Keratinocyte (primary cell): ENCODE measurements around the gene OGDH. TPM values are rescaled to one million over a fixed set of nuclear protein-coding genes. Genes with fewer than 3 reads are reported as not detected.

ENCODE experiments used
- DNase-seq: peaks from one replicate; pipeline ENCODE4 v3.0.0-alpha.2; 2011; ENCODE audit warnings: low read depth, missing footprints, low spot score
- FAIRE-seq: peaks from 2 replicates; lab custom pipeline; 2011; peaks lifted over from hg19 to GRCh38; lab: Jason Lieb, UNC
- H2AFZ ChIP-seq: 2 replicates; pipeline ENCODE4 v1.6.0; 2012; ENCODE audit warnings: low read length, control low read depth, inconsistent platforms; ENCODE audit not compliant: control insufficient read depth
- H3K27ac ChIP-seq: 2 replicates; pipeline ENCODE4 v1.5.1; 2011; ENCODE audit warnings: low read length; ENCODE audit not compliant: control insufficient read depth, insufficient read depth
- H3K27me3 ChIP-seq: 3 replicates; pipeline ENCODE4 v1.6.0; 2011; ENCODE audit warnings: low read length; ENCODE audit not compliant: control insufficient read depth, insufficient read depth; ENCODE audit errors: extremely low read depth
- H3K36me3 ChIP-seq, 2 experiments: 2 replicates in 1 of 2; 3 replicates in 1 of 2; pipeline ENCODE4 v1.5.1; 2011; ENCODE audit warnings: low read length in 2 of 2, mild to moderate bottlenecking in 1 of 2; ENCODE audit not compliant: control insufficient read depth in 2 of 2, insufficient read depth in 2 of 2; ENCODE audit errors: extremely low read depth in 1 of 2
- H3K4me1 ChIP-seq: 3 replicates; pipeline ENCODE4 v1.5.1; 2011; ENCODE audit warnings: low read length; ENCODE audit not compliant: control insufficient read depth, insufficient read depth; ENCODE audit errors: extremely low read depth
- H3K4me2 ChIP-seq: 3 replicates; pipeline ENCODE4 v1.6.0; 2011; ENCODE audit warnings: low read depth, low read length; ENCODE audit not compliant: control insufficient read depth, insufficient read depth; ENCODE audit errors: extremely low read depth
- H3K4me3 ChIP-seq, 3 experiments: fragments of 200-600 bp in 1 of 3; sonication (generic) in 1 of 3; 2 replicates in 2 of 3; 3 replicates in 1 of 3; pipeline ENCODE4 v1.5.1; 2011 to 2016; ENCODE audit warnings: low read length in 3 of 3, mild to moderate bottlenecking in 3 of 3, control low read depth in 2 of 3, inconsistent platforms in 1 of 3, low read depth in 1 of 3, mixed read lengths in 1 of 3, mixed run types in 1 of 3, moderate library complexity in 1 of 3; ENCODE audit not compliant: control insufficient read depth in 2 of 3, insufficient read depth in 2 of 3; ENCODE audit errors: extremely low read depth in 1 of 3
- H3K79me2 ChIP-seq: 2 replicates; pipeline ENCODE4 v1.6.0; 2012; ENCODE audit warnings: low read length; ENCODE audit not compliant: control insufficient read depth, insufficient read depth
- H3K9ac ChIP-seq: 3 replicates; pipeline ENCODE4 v1.6.0; 2011; ENCODE audit warnings: low read length; ENCODE audit not compliant: control insufficient read depth, insufficient read depth; ENCODE audit errors: extremely low read depth
- H3K9me1 ChIP-seq: 3 replicates; pipeline ENCODE4 v1.6.0; 2011; ENCODE audit warnings: low read length; ENCODE audit not compliant: control insufficient read depth, insufficient read depth; ENCODE audit errors: extremely low read depth
- H3K9me3 ChIP-seq: 2 replicates; pipeline ENCODE4 v1.5.1; 2012; ENCODE audit warnings: low read depth, low read length; ENCODE audit not compliant: control insufficient read depth
- H4K20me1 ChIP-seq: 3 replicates; pipeline ENCODE4 v1.6.0; 2011; ENCODE audit warnings: low read length; ENCODE audit not compliant: control insufficient read depth, insufficient read depth; ENCODE audit errors: extremely low read depth
- EZH2 ChIP-seq: IDR thresholded peaks from one replicate; pipeline ENCODE4 v1.6.1; 2012; ENCODE audit warnings: inconsistent platforms, mild to moderate bottlenecking, low read length, moderate library complexity
- dilution Hi-C: fragments of 300-500 bp; cut with MboI; formaldehyde crosslinking; loops from one replicate; pipeline ENCODE4 v1.7.0; 2020; ENCODE audit warnings: low sequenced_read_pairs; ENCODE audit not compliant: extremely low pct_ligation_motif_present
- polyA plus RNA-seq, 5 experiments: library from polyadenylated mRNA; depleted of rRNA in 3 of 5; stranded (reverse) in 3 of 5; stranded (forward) in 1 of 5; unstranded in 1 of 5; fragments of >200 nt; gene quantifications; 1 replicate in 1 of 5; 2 replicates in 3 of 5; 3 replicates in 1 of 5; pipeline versions ENCODE4 v1.2.1 to v1.2.3, GENCODE V29; 2011 to 2012; ENCODE audit warnings: missing spikeins in 2 of 5, low read depth in 1 of 5, low replicate concordance in 1 of 5
- TF ChIP-seq, protein P1 (sequence below), 3 experiments: IDR thresholded peaks in 1 of 3; conservative IDR thresholded peaks in 1 of 3; optimal IDR thresholded peaks in 1 of 3; 2 replicates in 2 of 3; 3 replicates in 1 of 3; pipeline versions ENCODE3 to v1.5.1; 2011; ENCODE audit warnings: low read length in 3 of 3, mild to moderate bottlenecking in 3 of 3, moderate library complexity in 2 of 3, control low read depth in 1 of 3, inconsistent platforms in 1 of 3; ENCODE audit not compliant: insufficient read depth in 2 of 3; ENCODE audit errors: extremely low read depth in 1 of 3

Gene OGDH
- polyA plus RNA-seq, 1 donor (not counting 4 experiments of a cell fraction or from before 2014, with no cell fraction given): 46.4 TPM

- FAIRE-seq (peak; percentile 23), DNase-seq (no peak)
- Histone ChIP-seq H3K9me3 (no peaks in the 10 kb centered on the region), H3K4me2 (peak overlapping the region; percentile 96), H3K4me1 (peaks cover 53% of the 10 kb centered on the region), H3K4me3 (peak overlapping the region in 2 of 3 experiments; percentile 41 to 50), H3K9ac (peak overlapping the region; percentile 74), H2AFZ (no peak overlapping the region), H4K20me1 (no peaks in the 10 kb centered on the region), H3K79me2 (peaks cover 6% of the 10 kb centered on the region), H3K36me3 (peaks cover 3% of the 10 kb centered on the region in 2 experiments), H3K27me3 (no peaks in the 10 kb centered on the region), H3K27ac (peak overlapping the region; percentile 98), H3K9me1 (peaks cover 2% of the 10 kb centered on the region)
- TF ChIP-seq, protein P1, sequence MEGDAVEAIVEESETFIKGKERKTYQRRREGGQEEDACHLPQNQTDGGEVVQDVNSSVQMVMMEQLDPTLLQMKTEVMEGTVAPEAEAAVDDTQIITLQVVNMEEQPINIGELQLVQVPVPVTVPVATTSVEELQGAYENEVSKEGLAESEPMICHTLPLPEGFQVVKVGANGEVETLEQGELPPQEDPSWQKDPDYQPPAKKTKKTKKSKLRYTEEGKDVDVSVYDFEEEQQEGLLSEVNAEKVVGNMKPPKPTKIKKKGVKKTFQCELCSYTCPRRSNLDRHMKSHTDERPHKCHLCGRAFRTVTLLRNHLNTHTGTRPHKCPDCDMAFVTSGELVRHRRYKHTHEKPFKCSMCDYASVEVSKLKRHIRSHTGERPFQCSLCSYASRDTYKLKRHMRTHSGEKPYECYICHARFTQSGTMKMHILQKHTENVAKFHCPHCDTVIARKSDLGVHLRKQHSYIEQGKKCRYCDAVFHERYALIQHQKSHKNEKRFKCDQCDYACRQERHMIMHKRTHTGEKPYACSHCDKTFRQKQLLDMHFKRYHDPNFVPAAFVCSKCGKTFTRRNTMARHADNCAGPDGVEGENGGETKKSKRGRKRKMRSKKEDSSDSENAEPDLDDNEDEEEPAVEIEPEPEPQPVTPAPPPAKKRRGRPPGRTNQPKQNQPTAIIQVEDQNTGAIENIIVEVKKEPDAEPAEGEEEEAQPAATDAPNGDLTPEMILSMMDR (optimal IDR thresholded peaks at IDR 0.05 in 1 of 3, IDR thresholded peaks at IDR 0.05 in 1 of 3, conservative IDR thresholded peaks at IDR 0.05 in 1 of 3; ENCODE audit: extremely low read depth in 1 of 3, insufficient read depth in 2 of 3, low read length in 3 of 3): peak in 1 of 3 experiments; percentile 6
- no peak for TF ChIP-seq EZH2
- dilution Hi-C loops: no loop called here
Measured at GRCh38 chr7:44638611-44639557, 32.5 kb downstream of the OGDH start.

- Histone ChIP-seq H3K9me1 (peaks cover under 1% of the 10 kb centered on the region), H3K79me2 (peaks cover 6% of the 10 kb centered on the region), H3K4me3 (peak overlapping the region in 2 of 3 experiments; percentile 41 to 50), H3K27ac (peak overlapping the region; percentile 98), H3K4me1 (peaks cover 44% of the 10 kb centered on the region), H3K27me3 (no peaks in the 10 kb centered on the region), H3K4me2 (peak overlapping the region; percentile 96), H3K9ac (peak overlapping the region; percentile 74), H2AFZ (peak overlapping the region; percentile 78), H3K36me3 (peaks cover 5 to 8% of the 10 kb centered on the region in 2 experiments), H3K9me3 (no peaks in the 10 kb centered on the region), H4K20me1 (no peaks in the 10 kb centered on the region)
- peak; percentile 91 for FAIRE-seq
- dilution Hi-C loops: no loop called here
- TF ChIP-seq, protein P1 (optimal IDR thresholded peaks at IDR 0.05 in 1 of 3, IDR thresholded peaks at IDR 0.05 in 1 of 3, conservative IDR thresholded peaks at IDR 0.05 in 1 of 3; ENCODE audit: extremely low read depth in 1 of 3, insufficient read depth in 2 of 3, low read length in 3 of 3): no peak
- no peak for TF ChIP-seq EZH2
- peak; percentile 84 for DNase-seq
Measured at GRCh38 chr7:44639671-44640321, 33.4 kb downstream of the OGDH start.
